ENCODE measurements around the gene PPARA.

PPARA gene

GRCh38 chr22:46156031-46156430, 5.7 kb downstream of the PPARA start:
- TF ChIP-seq ZFX (IDR thresholded peaks at IDR 0.05; ENCODE audit: borderline replicate concordance) (no peak), CTCF (IDR thresholded peaks at IDR 0.05) (no peak)
- no peak overlapping the region for H3K27ac ChIP-seq

GRCh38 chr22:46158283-46158682, 8.0 kb downstream of the PPARA start:
- TF ChIP-seq CTCF (IDR thresholded peaks at IDR 0.05) (no peak), ZFX (IDR thresholded peaks at IDR 0.05; ENCODE audit: borderline replicate concordance) (no peak)
- no peak overlapping the region for H3K27ac ChIP-seq

GRCh38 chr22:46159212-46159611, 8.9 kb downstream of the PPARA start:
- no peak overlapping the region for H3K27ac ChIP-seq

GRCh38 chr22:46159777-46160176, 9.5 kb downstream of the PPARA start:
- H3K27ac ChIP-seq = no peak overlapping the region
- TF ChIP-seq CTCF (IDR thresholded peaks at IDR 0.05) = no peak

More at GRCh38 chr22:46159212-46159611, 8.9 kb downstream of the PPARA start:
- TF ChIP-seq ZFX (IDR thresholded peaks at IDR 0.05; ENCODE audit: borderline replicate concordance) = no peak
- no peak for TF ChIP-seq CTCF (IDR thresholded peaks at IDR 0.05)

- no peak for TF ChIP-seq CTCF (IDR thresholded peaks at IDR 0.05)
- TF ChIP-seq ZFX (IDR thresholded peaks at IDR 0.05; ENCODE audit: borderline replicate concordance) = no peak
- no peak overlapping the region for H3K27ac ChIP-seq
Measured at GRCh38 chr22:46162285-46162684, 12.0 kb downstream of the PPARA start.

GRCh38 chr22:46162771-46163556, 12.6 kb downstream of the PPARA start:
- TF ChIP-seq CTCF (IDR thresholded peaks at IDR 0.05) = no peak
- no peak for TF ChIP-seq ZFX (IDR thresholded peaks at IDR 0.05; ENCODE audit: borderline replicate concordance)
- H3K27ac ChIP-seq = peak overlapping the region; percentile 28

- peak overlapping the region; percentile 28 for H3K27ac ChIP-seq
- TF ChIP-seq CTCF (IDR thresholded peaks at IDR 0.05) = no peak
- TF ChIP-seq ZFX (IDR thresholded peaks at IDR 0.05; ENCODE audit: borderline replicate concordance) = no peak
Measured at GRCh38 chr22:46163557-46163888, 13.2 kb downstream of the PPARA start.
